HG03039 (cell line): ENCODE results near the gene TPCN2.

Source experiments
- ATAC-seq: cut with Tn5 transposase; IDR thresholded peaks from one replicate; pipeline ENCODE4 v1.9.1; 2021; ENCODE audit warnings: mild to moderate bottlenecking, moderate library complexity; ENCODE audit not compliant: unreplicated experiment

TPCN2 gene

DNA sequence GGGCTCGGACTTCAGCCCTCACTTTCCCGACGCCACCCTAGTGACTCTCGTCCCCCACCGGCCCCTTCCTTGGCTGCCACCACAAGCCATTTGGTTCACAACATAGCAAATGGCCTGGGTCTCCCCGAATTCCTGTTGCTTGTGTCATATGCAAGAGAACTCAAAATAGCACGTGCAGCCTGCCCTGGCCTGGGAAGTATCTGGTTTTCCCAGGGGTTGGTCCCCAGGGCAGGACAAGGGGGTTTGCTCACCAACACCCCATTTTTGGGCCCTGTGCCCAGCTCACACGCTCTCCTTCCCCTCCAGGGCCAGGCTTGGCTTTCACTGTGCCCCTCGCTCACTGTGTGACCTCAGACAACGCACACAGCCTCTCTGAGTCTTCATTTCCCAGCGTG lies 12.8 kb upstream of the TPCN2 start:
- no peak for ATAC-seq

DNA sequence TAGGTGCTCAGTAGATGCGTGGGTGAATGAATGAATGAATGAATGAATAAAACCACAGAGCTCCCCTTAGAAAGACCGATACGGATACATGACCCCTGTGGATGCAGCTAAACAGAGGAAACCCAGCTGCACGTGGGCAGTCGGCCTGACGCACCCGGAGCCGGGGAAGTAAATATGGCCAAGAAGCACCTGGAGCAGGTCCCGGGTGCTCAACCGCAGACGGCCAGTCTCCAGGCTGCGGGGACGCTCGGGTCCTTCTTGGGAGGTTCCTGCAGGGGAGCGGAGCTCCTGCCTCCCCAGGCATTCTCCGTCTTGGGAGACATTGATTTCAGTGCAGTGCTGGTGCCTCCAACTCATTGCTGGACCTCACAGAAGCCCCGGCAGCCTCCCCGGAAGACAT lies 11.7 kb upstream of the TPCN2 start:
- ATAC-seq, result no peak

DNA sequence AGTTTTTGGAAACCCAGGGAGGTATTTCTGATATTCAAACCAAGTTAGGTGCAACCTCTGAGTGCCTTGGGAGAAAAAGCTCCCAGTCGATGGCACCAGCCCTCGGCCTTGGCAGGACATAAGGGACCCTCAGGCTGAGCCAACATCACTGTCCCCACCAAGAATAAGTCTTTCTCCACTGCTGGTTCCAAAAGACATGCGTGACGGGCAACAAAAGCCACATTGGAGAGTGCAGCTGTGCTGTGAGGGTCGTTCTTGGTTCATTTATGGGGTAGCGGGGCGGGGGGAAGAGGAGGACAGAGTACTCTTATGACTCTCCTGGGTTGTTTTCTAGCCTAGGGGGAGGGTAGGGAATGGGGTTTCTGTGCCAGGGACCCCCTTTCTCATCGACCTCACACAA lies 11.2 kb upstream of the TPCN2 start:
- no peak for ATAC-seq

DNA sequence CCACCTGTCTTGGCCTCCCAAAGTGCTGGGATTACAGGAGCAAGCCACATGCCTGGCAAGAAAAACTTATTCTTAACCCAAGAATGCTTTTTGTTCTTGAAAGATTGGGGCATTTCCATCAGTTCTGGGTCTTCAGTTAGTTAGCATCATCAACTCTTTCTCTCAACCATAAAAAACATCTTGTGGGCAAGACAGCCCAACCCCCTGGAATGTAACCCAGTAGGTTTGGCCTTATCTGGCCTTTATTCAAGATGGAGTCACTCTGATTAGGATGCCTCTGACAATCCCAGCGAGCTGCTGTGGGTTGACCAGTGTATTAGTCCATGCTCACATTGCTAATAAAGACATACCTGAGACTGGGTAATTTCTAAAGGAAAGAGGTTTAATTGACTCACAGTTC lies 9.2 kb upstream of the TPCN2 start:
- ATAC-seq, result no peak

DNA sequence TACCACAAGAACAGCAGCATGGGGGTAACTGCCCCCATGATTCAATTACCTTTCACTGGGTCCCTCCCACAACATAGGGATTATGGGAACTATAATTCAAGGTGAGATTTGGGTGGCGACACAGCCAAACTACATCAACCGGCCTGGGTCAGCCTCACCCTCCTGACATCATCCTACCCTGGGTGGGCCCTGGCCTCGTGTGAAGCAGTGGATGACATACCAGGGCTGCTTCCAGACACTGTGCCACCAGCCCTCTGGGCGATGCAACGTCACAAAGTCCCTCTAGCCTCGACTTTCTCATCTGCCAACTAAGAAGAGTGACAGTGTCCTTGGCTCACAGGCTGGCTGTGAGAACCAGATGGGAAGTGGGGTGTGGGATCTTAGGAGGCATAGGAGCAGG lies 8.7 kb upstream of the TPCN2 start:
- ATAC-seq, result no peak

DNA sequence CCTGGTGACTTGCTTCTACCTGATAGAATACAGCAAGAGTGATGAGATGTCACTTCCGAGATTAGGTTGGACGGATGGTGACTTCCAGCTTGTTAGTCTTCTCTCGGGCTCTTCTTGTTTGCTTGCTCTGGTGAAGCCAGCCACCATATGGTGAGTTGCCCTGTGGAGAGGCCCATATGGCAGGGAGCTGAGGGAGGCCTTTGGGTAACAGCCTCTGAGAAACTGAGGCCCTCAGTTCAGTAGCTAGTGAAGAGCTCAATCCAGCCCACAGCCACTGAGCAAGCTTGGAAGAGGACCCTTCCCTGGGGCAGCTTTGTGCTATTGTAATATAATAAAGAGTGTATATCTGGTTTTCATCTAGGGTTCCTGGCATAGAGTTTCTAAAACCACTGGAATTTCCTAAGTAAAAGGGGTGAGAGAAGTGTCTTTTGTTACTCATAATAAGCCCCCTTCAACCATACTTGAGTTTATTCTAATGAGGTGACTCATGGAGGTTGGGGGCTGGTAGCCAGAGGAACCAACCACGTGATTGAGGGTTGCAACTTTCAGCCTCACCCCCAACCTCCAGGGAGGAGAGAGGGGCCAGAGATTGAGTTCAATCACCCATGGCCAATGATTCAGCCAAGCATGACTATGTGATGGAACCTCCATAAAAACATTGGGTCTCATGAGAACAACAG lies 8.0 kb upstream of the TPCN2 start:
- ATAC-seq, result no peak

DNA sequence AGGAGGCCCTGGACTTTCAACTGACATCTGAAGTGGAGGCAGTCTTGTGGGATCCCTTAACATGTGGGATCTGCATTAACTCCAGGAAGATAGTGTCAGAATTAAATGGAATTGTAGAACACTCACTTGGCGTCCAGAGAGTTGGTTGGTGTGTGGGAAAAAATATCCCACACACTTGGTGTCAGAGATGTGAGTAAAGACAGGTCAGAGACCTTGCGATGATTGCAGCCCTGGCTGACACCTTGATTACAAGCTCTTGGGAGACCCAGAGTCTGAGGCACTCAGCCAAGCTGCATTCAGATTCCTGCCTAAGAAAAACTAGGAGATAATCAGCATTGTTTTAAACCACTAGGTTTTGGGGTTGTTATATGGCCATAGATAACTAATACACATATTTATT lies 7.2 kb upstream of the TPCN2 start:
- no peak for ATAC-seq

DNA sequence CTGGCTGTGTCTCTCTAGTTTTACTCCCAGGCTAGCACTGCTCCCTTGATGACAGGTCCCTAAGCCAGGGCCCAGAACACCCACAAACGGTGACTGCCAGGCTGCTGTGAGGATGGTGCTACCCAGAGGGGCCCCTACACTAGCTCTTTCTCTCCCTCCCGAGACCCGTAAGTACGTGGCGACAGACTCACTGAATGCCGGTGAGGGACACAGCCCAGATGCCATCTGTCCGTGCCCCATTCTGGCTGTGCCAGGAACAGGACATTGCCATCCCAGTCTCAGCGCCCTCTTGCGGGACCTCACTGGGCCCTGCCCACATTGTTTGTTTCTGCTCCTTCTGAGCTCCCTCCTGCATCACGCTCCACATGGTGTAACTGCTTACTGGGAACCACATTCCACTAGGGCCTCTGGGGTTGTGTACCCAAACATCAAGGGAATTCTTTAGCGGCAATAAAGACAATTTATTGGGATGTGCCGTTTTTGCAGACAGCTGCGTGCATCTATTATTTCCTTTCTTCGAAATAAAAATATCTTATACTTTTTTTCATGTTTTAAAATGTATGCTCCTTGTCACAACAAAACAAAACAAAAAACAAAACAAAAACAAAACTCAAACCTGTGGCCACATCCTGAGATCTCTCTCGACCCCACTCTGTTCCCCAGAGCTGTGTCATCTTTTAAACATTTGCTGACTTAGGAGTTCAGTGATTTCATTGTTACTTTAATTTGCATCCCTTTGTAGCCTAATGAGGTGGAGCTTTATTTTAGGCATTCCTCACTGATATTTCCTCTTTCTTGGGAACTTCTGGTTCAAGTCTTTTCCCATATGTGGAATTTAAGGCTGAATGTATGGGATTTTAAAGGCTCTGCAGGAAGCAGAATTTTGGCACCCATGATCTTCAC lies 4.4 kb upstream of the TPCN2 start:
- ATAC-seq, result no peak

DNA sequence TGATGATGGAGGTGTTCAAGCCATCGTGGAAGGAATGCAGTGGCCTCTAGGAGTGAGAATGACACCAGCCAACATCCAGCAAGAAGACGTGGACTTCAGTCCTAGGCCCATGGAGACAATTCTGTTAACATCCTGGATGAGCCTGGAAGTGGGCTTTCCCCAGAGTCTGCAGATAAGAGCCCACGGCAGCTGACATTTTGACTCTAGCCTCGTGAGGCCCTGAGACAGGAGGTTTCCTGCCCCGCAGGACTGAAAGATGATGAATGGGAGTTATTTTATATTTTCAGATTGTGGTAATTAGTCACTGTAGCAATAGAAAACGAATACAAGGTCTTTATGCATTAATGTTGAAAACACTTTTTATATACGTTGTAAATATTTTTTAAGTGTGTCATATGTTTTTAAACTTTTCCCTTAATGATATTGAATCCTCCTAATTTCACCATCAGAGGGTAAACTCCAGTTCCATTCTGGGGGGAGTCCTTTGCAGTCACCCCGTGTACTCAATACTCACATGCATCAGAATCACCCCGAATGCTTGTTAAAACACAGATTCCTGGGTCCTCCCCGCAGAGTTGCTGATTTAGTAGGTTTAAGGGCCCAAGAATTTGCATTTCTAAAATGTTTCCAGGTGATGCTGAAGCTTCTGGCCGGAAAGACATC lies 570 bp upstream of the TPCN2 start:
- no peak for ATAC-seq

DNA sequence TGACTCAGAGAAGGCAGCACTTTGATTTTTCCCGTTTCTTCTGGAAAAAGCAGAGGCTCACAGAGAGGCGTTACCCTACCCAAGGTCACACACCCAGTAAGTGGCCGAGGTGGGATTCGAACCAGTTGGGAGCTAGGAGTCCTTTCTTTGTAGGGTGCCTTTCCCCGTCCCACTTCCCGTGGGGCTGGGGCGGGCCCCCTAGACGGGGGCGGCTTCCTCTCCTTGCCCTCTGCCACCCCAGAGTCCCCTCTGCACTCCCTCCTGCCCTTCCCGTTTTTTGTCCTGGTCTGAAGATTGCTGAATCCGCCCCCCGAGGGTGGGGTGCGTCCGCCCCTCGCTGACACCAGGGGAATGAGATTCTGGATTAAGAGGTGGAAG lies 747 bp downstream of the TPCN2 start:
- no peak for ATAC-seq

DNA sequence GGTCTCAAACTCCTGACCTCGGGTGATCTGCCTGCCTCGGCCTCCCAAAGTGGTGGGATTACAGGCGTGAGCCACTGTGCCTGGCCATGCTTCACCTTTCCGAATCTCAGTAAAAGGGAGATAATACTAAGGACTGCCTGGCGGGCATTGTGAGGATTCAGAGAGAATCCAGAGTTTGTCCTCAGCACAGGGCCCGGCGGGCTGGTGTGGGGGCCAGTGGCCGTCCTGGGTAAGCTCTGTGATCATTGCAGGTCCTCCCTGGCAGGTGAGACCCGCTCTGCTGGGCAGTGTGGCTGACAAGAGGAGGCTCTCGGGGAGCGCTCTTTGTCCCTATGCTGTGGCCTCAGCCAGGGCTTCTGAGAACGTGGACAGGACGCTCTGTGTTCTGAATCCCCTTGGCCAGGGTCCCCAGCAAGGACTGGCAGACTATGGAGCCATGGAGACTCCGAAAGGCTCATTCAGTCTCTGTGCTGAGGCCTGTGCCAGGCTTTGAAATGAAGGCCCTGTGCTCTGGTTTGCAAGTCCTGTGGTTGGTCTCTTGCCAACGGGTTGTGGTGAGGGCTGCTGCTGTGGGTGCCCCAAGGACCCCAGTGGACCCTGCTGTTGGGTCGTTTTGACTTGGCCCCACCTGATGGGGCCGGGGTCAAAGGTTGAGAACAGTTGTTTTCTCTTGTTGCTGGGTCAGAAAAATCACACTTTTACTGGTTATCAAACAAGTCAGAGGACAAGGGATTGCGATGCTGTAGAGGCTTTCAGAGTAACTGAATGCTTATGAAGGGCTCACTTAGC lies 2.1 kb downstream of the TPCN2 start:
- no peak for ATAC-seq

DNA sequence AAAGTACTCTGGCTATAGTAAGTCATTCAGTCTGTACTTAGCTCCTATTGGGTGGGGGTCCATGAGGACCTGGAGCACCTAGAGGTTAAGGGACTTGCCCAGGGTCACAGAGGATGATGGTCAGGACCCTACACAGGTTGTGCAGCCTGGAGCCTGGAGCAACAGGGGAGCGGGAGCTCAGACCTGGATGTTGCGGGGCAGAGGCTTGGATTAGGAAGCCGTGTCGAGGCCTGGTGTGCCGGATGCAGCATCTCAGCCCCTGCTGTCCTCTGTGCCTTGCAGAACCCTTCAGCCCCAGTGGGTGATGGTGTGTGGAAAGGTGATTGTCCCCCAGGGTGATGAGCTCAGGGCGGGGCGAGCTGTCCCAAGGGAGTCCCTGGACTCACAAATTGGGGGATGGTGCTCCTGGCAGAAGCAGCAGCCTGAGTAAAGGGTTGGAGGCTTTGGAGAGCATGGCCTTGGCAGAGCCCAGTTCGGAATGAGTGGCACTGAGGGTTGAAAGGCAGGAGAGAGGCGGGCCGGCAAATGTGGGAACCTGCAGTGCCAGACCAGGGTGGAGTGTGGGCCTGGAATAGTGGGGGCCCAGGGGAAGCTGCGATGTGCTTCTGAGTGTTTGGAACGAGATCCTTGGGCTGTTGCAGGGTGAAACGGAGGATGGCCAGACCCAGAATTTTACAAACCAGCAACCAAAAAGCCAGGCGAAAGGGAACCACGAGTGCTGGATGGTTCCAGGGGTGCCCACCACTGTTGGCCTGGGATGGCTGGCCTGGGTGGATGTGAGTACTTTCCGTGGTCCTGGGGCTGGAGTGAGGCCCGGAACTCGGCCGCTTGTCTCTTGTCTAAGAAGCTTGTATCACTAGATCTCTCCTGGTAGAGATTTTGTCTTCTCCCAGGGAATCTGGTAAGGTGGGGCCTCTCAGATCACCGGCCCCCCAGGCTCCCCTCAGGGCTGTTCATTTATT lies 2.9 kb downstream of the TPCN2 start:
- no peak for ATAC-seq

DNA sequence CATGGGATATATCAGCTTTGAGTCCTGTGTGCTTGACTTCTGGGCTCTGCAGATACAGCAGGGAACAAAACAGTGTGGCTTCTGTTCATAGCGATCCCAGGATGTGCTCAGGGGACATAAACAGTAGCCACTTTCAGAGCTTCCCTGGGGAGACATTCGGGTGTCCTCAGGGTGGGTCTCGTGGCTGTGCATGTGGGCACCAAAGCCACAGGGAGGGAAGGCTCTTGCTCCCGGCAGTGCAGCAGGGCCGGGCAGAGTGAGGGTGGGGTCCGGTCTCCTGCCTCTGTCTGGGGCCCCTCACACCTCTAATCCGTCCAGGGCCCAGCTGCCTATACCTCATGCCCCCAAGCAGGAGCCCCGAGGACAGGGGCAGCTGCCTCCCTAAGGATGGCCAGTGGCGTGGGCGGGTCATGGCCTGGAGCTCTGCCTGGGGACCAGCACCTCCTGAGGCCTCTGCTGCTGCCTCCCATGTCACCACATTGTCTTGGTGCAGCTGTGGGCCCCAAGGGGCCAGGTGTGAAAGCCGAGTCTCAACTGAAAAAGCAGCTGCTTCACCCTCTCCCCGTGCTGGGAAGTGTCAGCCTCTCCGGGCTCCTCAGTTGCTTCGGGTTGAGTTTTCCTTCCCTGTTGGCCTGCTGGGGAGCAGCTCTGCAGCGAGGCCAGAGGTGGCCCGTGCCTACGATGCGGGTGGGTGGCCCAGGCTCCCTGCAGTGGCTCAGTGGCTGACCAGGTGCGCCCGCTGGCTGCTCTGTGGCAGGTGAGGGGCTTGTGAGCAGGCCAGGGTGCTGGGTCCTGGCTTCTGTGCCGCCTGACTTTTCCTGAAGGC lies 3.8 kb downstream of the TPCN2 start:
- ATAC-seq, result no peak

DNA sequence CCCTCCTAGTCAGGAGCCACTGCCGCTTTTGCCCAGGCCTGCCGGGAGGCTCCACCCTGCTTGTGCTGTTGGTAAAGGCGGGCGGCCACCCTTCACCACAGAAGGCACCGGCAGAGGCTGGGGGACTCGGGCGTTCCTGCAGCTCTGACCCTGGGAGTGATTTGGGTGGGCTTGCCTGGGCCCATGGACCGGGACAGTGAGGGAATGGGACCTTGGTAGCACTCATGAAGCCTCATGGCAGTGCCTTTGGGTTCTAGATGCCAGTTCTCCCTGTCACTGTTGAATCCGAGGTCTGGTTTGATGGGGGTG lies 4.4 kb downstream of the TPCN2 start:
- no peak for ATAC-seq

DNA sequence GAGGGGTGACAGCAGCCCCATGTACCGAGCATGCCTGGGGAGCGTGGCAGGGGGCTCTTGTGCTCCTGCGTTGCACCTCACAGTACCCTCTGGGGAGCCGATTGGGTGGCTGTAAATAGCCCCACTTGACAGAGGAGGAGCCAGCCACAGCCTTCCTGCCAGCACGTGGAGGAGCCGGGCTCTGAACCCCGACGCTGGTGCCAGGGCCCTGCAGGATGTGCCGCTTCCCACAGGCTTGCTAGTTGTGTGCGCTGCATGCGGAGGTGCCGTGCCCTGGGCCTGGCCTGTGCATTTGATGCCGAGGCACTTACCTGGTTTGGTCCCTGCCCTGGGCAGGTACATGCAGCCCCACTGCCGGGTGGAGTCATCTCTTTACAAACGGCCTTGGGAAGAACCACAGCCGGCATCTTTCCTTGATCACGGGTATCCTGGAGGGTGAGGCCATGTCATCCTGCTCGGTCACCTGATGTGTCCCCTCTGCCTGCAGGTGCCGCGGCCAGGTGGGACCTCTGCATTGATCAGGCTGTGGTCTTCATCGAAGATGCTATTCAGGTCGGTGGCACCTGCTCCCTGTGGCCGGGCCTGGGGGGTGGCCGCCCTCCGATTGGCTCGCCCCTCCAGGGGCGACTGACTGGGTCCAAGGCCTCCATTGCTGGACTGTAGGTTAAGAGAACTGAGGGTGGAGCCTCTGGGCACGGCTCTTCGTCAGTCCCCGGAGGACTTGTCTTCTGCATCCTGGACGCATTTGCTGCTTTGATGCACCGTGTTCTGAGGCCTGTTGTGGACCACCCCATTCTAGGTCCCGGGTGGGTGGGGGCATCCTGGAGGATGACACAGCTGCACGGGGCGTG lies 5.0 kb downstream of the TPCN2 start:
- no peak for ATAC-seq

DNA sequence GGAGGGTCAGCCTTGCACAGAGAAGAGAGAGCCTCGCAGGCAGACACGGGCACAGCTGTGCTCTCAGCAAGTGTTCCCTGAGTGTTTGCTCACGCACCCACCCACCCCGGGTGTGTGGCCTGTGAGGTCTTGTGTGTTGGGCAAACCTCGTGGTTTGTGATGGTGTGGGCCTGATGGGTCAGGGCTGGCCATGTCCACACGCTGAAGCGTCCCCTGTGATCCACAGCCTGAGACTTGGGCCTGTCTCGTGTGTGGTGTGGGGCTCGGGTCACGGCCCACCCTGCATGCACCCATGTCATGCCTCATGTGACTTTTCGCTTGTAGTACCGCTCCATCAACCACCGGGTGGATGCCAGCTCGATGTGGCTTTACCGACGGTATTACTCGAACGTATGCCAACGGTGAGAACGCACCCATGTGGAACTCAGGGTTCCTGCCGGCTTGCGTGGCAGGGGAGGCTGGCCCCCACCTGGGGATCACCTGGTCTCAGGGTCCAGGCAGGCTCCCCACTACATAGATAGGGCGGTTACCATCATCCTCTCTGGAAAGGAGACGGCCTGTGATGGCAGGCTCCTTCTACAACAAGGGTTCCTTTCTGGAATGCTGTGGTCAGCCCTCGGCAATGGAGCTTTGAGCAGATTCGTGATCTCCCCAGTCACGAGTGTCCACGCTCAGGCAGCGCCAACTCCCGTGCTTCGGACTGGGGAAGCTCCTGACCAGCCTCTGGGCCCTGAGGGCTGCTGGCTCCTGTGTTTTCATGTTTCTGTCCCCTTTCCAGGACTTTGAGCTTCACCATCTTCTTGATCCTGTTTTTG lies 5.9 kb downstream of the TPCN2 start:
- ATAC-seq, result no peak

DNA sequence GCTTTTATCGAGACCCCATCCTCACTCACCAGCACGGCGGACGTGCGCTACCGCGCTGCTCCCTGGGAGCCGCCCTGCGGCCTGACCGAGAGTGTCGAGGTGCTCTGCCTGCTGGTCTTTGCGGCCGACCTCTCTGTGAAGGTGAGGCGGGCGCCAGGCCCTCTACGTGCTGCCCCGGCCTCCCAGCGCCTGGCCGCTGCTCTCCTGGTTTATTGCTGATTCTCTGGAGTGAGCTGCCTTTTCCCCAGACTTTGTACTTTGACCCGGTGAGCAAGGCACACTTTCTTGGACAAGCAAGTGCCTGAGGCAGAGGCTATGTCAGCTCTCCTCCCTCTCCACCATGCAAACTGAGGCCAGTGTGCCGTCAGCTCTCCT lies 6.5 kb downstream of the TPCN2 start:
- no peak for ATAC-seq
